Activated CD4-positive, alpha-beta memory T cell treated with anti-CD3 and anti-CD28 coated beads for 36 hours (primary cell): ENCODE data around the gene FBXL19. TPM values are rescaled to one million over a fixed set of nuclear protein-coding genes. Genes with fewer than 3 reads are reported as not detected.
A peak's percentile ranks its signal among the peaks of the same experiment; 100 is the strongest.

Experiments used
- CTCF ChIA-PET: fragments of 350-600 bp; sonication (Branson Sonifier 250); formaldehyde crosslinking; loops from one replicate; lab custom pipeline; 2021; ENCODE audit warnings: antibody characterized with exemption, inconsistent platforms; lab: Charles Lee
- POLR2A ChIA-PET: fragments of 350-600 bp; sonication (Branson Sonifier 250); formaldehyde crosslinking; loops from one replicate; lab custom pipeline; 2021; ENCODE audit warnings: antibody characterized with exemption; lab: Charles Lee
- DNase-seq: peaks from one replicate; pipeline ENCODE4 v3.0.0-alpha.2; 2020
- H3K27ac Mint-ChIP-seq: one replicate; pipeline ENCODE4 v1.8.0; 2021; ENCODE audit warnings: mixed read lengths
- H3K27me3 Mint-ChIP-seq: one replicate; pipeline ENCODE4 v1.8.0; 2021; ENCODE audit warnings: mixed read lengths
- H3K36me3 Mint-ChIP-seq: one replicate; pipeline ENCODE4 v1.8.0; 2021; ENCODE audit warnings: mixed read lengths
- H3K4me1 Mint-ChIP-seq: one replicate; pipeline ENCODE4 v1.8.0; 2021; ENCODE audit warnings: low read depth, mixed read lengths
- H3K4me3 Mint-ChIP-seq: one replicate; pipeline ENCODE4 v1.8.0; 2021; ENCODE audit warnings: mild to moderate bottlenecking, mixed read lengths
- H3K9me3 Mint-ChIP-seq: one replicate; pipeline ENCODE4 v1.8.0; 2021; ENCODE audit warnings: mixed read lengths
- intact Hi-C: fragments of 100-400 bp; cut with micrococcal nuclease; formaldehyde crosslinking; loops from one replicate; pipeline ENCODE4 v1.15.1; 2023
- microRNA-seq: library from miRNA; unstranded; fragments of <30 nt; microRNA quantifications from one replicate; pipeline ENCODE4 v1.2.0, GENCODE V29; 2022; ENCODE audit warnings: borderline number of aligned reads, borderline microRNAs expressed, borderline replicate concordance
- total RNA-seq, 2 experiments: library from RNA; stranded (reverse); gene quantifications; one replicate each; pipeline ENCODE4 v1.2.3, GENCODE V29; 2021

FBXL19 gene
- total RNA-seq, 2 experiments from 2014 or later = 21.0 to 22.2 TPM

- H3K9me3 Mint-ChIP-seq = no peaks in the 10 kb centered on the region
- H3K27me3 Mint-ChIP-seq = peaks cover 1% of the 10 kb centered on the region
- DNase-seq = no peak
- peak overlapping the region; percentile 73 for H3K4me3 Mint-ChIP-seq
- H3K4me1 Mint-ChIP-seq = peaks cover 12% of the 10 kb centered on the region
- ChIA-PET POLR2A (interaction anchor here (0.6 kb wide), 1 partner anchor 912 kb away, joined by 3 read pairs; no protein-coding TSS in a partner anchor), CTCF (interaction anchor here (0.5 to 1.8 kb wide), 4 partner anchors 12 to 162 kb away, joined by 3 to 7 read pairs (median 3); no protein-coding TSS in a partner anchor)
- intact Hi-C loops = loop anchor here (5.0 to 10.0 kb wide), 3 partner anchors 39 to 868 kb away; partner anchors contain the start of gene SETD1A
- H3K27ac Mint-ChIP-seq = no peak overlapping the region
- H3K36me3 Mint-ChIP-seq = no peaks in the 10 kb centered on the region
Observed at GRCh38 chr16:30996324-30996984, 73.1 kb downstream of the FBXL19 start.

GRCh38 chr16:30996985-30997724 lies 73.8 kb downstream of the FBXL19 start:
- intact Hi-C loops = loop anchor here (1.0 to 10.0 kb wide), 5 partner anchors 36 to 868 kb away; partner anchors contain the start of genes SETD1A, STX4, ZNF646 and ZNF668
- H3K4me3 Mint-ChIP-seq = peak overlapping the region; percentile 73
- no peaks in the 10 kb centered on the region for H3K36me3 Mint-ChIP-seq
- ChIA-PET CTCF (interaction anchor here (0.5 to 1.8 kb wide), 5 partner anchors 13 to 306 kb away, joined by 3 to 7 read pairs (median 3); no protein-coding TSS in a partner anchor), POLR2A (interaction anchor here (0.6 kb wide), 1 partner anchor 911 kb away, joined by 3 read pairs; no protein-coding TSS in a partner anchor)
- peaks cover 1% of the 10 kb centered on the region for H3K27me3 Mint-ChIP-seq
- H3K9me3 Mint-ChIP-seq = no peaks in the 10 kb centered on the region
- peaks cover 12% of the 10 kb centered on the region for H3K4me1 Mint-ChIP-seq
- peak; percentile 90 for DNase-seq
- no peak overlapping the region for H3K27ac Mint-ChIP-seq

- Mint-ChIP-seq H3K9me3 (no peaks in the 10 kb centered on the region), H3K27ac (no peak overlapping the region), H3K27me3 (peaks cover 1% of the 10 kb centered on the region), H3K4me3 (peak overlapping the region; percentile 37), H3K36me3 (no peaks in the 10 kb centered on the region), H3K4me1 (peaks cover 12% of the 10 kb centered on the region)
- ChIA-PET POLR2A (interaction anchor here (0.9 to 1.4 kb wide), 2 partner anchors 76 to 119 kb away, joined by 3 read pairs; partner anchors contain the start of genes KAT8, ZNF646 and ZNF668), CTCF (interaction anchor here (0.5 to 1.4 kb wide), 5 partner anchors 13 to 305 kb away, joined by 3 to 7 read pairs (median 3); partner anchors contain the start of gene HSD3B7)
- intact Hi-C loops = loop anchor here (1.0 to 10.0 kb wide), 5 partner anchors 35 to 867 kb away; partner anchors contain the start of genes SETD1A, STX4, ZNF646 and ZNF668
- DNase-seq = no peak
Observed at GRCh38 chr16:30997725-30998711, 74.6 kb downstream of the FBXL19 start.

Small RNA genes lying within 50 kb of the gene (microRNA-seq; reads per million reads assigned to microRNA genes)
- gene MIR4519 (1.2 reads per million), gene MIR762 (1.2 reads per million)

Other genes starting within 250 kb of the FBXL19 start
- 10 to 100 TPM; 48.4 to 54.0 TPM for gene SRCAP, start 224.4 kb upstream of the FBXL19 start, total RNA-seq
- gene PHKG2, start 175.1 kb upstream of the FBXL19 start, total RNA-seq = 10 to 100 TPM; 24.1 to 27.9 TPM
- gene CFAP119, start 161.5 kb upstream of the FBXL19 start, total RNA-seq = 1 to 10 TPM; 3.8 to 4.9 TPM
- gene RNF40, start 161.2 kb upstream of the FBXL19 start, total RNA-seq = 10 to 100 TPM; 70.9 to 72.8 TPM
- gene ZNF629, start 136.4 kb upstream of the FBXL19 start, total RNA-seq = 1 to 10 TPM; 2.9 to 3.1 TPM
- gene BCL7C, start 29.5 kb upstream of the FBXL19 start, total RNA-seq = 10 to 100 TPM; 25.6 to 25.7 TPM
- under 1 TPM; 0.22 to 0.43 TPM for gene CTF1, start 27.0 kb upstream of the FBXL19 start, total RNA-seq
- gene ORAI3, start 25.5 kb downstream of the FBXL19 start, total RNA-seq = 1 to 10 TPM; 9.6 to 9.7 TPM
- 10 to 100 TPM; 16.4 to 17.4 TPM for gene SETD1A, start 34.2 kb downstream of the FBXL19 start, total RNA-seq
- 1 to 10 TPM; 2.2 TPM for gene HSD3B7, start 61.6 kb downstream of the FBXL19 start, total RNA-seq
- gene STX1B, start 87.1 kb downstream of the FBXL19 start, total RNA-seq = 1 to 10 TPM in 1 of 2 experiments, under 1 TPM in 1; 0.92 to 1.0 TPM
- gene STX4, start 110.0 kb downstream of the FBXL19 start, total RNA-seq = 10 to 100 TPM; 46.7 to 46.8 TPM
- 10 to 100 TPM; 11.4 to 13.3 TPM for gene ZNF668, start 150.7 kb downstream of the FBXL19 start, total RNA-seq
- 10 to 100 TPM; 18.6 to 19.9 TPM for gene ZNF646, start 150.8 kb downstream of the FBXL19 start, total RNA-seq
- 1 to 10 TPM; 3.4 to 5.3 TPM for gene PRSS53, start 165.4 kb downstream of the FBXL19 start, total RNA-seq
- 10 to 100 TPM; 67.3 to 72.3 TPM for gene VKORC1, start 171.2 kb downstream of the FBXL19 start, total RNA-seq
- 10 to 100 TPM; 38.5 to 40.5 TPM for gene BCKDK, start 184.8 kb downstream of the FBXL19 start, total RNA-seq
- 10 to 100 TPM; 48.8 to 49.6 TPM for gene KAT8, start 194.1 kb downstream of the FBXL19 start, total RNA-seq
- gene PRSS8, start 212.2 kb downstream of the FBXL19 start, total RNA-seq = not detected
- under 1 TPM in 1 of 2 experiments, not detected in 1; 0.24 TPM for gene PRSS36, start 226.5 kb downstream of the FBXL19 start, total RNA-seq